ENCODE results near the gene PRSS22.

The PRSS22 gene

DNA sequence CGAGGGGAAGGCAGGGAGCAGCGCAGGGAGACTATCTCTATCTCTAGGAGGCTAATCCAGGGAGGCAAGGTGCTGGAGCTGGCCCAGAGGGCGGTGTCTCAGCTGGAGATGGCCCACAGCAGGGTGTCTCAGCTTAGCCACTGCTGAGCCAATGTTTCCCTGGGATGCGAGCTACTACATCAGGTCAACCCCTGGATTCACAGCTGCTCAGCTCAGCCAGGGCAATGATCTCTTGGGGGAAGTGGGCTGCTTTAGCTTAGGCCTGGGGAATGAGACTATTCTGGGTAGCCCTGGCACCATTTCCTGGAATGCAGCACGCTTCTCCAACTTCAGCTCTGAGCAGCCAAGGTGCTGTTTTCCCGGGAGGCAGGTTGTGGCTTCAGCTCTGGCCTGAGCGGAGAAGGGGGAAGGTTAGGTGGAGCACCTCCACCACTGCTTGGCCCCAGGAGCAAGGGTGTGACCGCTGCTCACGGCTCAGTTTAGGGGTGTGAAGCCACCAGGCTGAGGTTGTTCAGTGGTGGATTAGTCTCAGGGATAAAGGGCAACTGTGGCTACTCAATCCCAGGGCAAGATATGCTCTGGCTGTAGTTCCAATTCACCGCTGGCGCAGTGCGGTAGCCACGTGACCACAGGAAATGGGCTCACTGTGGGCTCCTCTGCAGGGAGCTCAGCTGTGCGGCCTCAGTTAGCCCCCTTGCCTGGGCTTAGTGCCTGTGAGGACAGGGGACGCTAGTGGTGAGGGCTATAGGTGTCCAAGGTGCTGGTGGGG lies 46.1 kb downstream of the PRSS22 start:
- no peak for DNase-seq

DNA sequence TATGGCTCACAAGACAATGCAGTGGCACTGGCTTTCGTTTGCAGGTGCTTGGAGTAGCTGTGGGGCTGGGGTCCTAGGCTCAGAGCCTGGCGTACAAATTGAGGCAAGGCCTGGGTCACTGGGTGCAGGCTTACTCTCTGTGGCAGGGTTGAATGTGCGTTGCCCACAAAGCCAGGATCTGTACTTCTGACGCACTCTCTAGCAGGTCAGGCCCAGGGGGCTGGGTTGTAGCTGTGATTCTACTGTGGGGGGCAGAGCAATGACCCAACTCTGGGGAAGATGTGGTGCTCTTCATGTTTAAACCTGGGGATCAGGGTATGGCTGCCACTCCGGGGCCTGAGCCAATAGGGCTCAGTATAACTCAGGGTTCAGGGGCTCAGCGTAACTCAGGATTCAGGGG lies 47.3 kb downstream of the PRSS22 start:
- DNase-seq: no peak

DNA sequence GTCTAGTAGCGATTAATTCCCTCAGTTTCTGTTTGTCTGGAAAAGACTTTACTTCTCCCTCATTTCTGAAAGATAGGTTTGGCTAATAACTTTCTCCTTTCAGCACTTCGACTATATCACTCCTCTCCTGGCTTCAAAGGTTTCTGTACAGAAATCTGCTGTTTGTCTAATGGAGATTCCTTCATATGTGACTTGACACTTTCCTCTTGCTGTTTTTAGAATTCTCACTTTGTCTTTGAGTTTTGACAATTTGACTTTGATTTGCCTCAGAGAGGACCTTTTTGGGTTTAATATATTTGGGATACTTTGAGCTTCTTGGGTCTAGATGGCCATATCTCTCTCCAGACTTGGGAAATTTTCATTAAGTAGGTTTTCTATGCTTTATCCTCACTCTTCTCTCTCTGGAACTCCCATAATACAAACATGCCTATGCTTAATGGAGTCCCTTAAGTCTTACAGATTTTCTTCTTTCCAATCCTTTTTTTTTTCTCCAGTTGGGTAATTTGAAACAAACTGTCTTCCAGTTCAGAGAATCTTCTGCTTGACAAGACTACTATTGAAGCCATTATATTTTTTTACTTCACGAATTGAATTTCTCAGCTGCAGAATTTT lies 48.7 kb downstream of the PRSS22 start:
- DNase-seq: no peak

DNA sequence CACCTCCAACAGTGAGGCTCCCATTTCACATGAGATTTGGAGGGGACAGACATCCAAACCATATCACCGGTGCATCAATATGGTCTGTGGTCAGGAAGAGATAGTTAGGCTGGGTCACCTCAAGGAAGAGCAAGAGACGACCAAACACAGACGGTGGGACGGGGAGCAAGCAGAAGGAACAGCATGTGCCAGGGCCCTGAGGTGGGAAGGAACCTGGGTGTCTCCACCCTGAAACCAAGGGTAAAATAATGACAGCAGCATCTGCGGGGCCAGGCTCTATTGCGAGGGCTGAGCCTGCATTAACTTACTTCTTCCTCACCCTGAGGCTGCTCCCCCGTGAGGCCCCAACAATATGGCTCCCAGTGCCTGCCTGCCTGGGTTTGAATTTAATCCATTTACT lies 49.8 kb downstream of the PRSS22 start:
- DNase-seq: no peak

DNA sequence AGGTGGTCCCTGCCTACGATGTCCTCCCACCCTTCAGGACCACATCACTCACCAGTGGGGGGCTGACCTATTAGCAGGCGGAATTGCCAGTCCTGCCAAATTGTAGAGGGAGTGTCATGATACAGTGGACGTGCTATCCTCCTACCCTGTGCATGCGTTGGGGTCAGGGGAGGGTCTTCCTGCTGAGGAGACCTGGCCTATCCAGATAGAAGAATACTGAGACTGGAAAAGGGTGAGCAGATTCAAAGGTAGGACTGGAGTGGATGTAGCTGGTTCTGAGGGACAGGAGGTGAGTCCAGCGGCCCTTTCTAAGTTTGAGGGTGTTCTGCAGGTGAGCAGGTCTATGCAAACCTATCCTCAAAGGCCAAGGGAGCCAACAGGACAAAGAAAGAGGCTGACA lies 51.7 kb downstream of the PRSS22 start:
- DNase-seq: no peak

DNA sequence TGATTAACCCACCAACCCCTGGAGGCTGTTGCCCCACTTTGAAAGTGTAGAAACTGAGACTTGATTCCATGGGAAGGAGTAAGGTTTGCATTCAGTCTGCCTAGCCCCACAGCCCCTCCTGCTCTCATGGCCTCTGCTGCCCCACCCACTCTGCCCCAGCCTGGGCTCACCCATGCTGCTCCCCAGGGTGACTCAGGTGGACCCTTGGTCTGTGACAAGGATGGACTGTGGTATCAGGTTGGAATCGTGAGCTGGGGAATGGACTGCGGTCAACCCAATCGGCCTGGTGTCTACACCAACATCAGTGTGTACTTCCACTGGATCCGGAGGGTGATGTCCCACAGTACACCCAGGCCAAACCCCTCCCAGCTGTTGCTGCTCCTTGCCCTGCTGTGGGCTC lies 53.2 kb downstream of the PRSS22 start:
- DNase-seq: no peak

DNA sequence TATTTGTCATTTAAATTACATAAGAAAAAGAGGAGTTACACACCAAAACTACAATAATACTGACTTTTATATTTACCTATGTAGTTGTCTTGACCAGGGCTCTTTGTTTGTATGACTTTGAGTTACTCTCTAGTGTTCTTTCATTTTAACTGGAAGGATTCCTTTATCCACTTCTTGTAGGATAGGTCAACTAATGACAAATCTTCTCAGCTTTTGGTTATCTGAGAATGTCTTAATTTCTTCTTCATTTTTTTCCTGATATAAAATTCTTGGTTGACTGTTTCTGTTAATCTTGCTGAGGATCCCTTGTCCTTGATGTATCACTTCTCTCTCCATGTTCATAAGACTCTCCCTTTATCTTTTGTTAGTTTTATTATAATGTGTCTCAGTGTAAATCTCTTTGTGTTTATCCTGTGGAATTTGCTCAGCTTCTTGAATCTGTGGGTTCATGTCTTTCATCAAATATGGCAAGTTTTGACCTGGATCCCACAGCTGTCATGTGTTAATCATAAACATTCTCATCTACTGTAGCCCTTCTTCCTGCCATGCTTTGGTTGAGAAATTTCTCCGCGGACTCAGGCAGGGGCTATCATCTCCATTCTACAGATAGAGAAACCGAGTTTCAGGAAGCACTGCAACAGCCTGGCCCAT lies 54.3 kb downstream of the PRSS22 start:
- no peak for DNase-seq
